Measurements from ENCODE around the gene STS.
"Not testable (repeated sequence)": the region's sequence is repeated elsewhere in the genome, so short reads cannot be mapped to it uniquely, and the experiment has no call there.

The STS gene

DNA sequence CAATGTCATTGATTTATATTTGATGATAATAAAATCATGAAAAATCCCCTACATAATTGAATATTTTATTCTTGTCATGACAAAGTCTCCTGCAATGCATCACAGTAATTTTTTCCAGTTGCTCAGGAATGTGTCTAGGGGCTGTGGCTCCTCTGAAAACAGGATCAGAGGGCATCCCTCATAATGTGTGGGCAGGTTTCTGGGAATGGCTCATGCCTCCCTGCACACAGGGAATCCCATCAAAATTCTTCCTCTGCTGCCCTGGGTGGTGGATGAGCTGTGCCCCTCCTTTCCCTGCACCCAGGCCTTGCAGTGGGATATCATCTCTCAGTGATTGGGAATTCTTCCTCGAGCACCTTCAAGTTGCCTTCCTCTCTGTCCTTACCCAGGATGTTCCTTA is 20.9 kb downstream of the STS start:
- H3K4me3 ChIP-seq (replicated peaks; ENCODE audit: low read depth, low read length): no peak overlapping the region
- TF ChIP-seq, protein P1, sequence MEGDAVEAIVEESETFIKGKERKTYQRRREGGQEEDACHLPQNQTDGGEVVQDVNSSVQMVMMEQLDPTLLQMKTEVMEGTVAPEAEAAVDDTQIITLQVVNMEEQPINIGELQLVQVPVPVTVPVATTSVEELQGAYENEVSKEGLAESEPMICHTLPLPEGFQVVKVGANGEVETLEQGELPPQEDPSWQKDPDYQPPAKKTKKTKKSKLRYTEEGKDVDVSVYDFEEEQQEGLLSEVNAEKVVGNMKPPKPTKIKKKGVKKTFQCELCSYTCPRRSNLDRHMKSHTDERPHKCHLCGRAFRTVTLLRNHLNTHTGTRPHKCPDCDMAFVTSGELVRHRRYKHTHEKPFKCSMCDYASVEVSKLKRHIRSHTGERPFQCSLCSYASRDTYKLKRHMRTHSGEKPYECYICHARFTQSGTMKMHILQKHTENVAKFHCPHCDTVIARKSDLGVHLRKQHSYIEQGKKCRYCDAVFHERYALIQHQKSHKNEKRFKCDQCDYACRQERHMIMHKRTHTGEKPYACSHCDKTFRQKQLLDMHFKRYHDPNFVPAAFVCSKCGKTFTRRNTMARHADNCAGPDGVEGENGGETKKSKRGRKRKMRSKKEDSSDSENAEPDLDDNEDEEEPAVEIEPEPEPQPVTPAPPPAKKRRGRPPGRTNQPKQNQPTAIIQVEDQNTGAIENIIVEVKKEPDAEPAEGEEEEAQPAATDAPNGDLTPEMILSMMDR (IDR thresholded peaks at IDR 0.05; ENCODE audit: low read depth, low read length, missing control alignments): no peak
- DNase-seq (ENCODE audit: extremely low read depth, low read depth): no peak

DNA sequence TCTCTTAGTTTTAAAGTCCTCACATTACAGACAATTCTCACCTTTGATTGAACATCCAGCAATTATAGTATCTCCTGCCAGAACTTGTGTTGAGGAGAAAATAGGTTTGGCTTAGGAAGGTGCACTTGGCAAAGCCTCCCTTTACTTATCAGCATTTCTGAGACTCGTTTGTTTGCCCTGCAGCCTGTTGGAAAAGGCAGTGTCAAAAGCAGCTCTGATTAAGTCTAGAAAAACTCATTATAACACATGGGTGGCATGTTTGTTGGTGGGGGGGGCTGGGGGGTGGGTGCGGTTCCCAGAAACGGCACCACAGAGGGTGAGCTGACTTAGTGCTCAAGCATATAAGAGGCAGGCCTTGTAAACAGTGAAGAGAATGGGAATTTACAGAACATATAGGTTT is 22.1 kb downstream of the STS start:
- no peak overlapping the region for H3K4me3 ChIP-seq (replicated peaks; ENCODE audit: low read depth, low read length)
- no peak for DNase-seq (ENCODE audit: extremely low read depth, low read depth)
- TF ChIP-seq, protein P1 (IDR thresholded peaks at IDR 0.05; ENCODE audit: low read depth, low read length, missing control alignments): no peak

DNA sequence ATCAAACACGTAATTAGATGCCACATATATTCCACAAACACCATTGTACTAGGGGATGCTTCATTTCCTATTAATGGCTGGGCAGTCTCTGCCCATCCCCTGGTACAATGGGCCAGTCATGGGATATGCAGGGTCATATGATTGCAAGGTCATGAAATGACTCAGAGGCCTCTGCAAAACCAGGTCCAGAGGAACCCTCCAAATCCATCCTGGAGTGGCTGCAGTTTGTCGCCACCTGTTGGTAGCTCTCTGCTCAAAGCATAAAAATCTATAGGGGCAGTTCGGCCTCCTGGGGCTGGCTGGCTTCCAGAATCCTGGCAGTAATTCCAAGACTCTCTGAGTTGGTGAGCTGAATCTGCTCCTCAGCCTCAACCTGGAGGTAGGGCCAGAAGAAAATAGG is 23.4 kb downstream of the STS start:
- DNase-seq (ENCODE audit: extremely low read depth, low read depth): no peak
- no peak overlapping the region for H3K4me3 ChIP-seq (replicated peaks; ENCODE audit: low read depth, low read length)
- TF ChIP-seq, protein P1 (IDR thresholded peaks at IDR 0.05; ENCODE audit: low read depth, low read length, missing control alignments): peak; percentile 33

DNA sequence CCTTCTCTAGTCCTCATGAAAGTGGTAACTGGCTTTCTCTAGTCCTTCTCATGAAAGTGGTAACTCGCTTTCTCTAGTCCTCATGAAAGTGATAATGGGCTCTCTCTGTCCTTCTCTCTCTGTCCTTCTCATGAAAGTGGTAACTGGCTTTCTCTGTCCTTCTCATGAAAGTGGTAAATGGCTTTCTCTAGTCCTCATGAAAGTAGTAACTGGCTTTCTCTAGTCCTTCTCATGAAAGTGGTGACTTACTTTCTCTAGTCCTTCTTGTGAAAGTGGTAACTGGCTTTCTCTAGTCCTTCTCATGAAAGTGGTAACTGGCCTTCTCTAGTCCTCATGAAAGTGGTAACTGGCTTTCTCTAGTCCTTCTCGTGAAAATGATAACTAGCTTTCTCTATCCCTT is 31.3 kb downstream of the STS start:
- H3K4me3 ChIP-seq (replicated peaks; ENCODE audit: low read depth, low read length); DNase-seq (ENCODE audit: extremely low read depth, low read depth): not testable (repeated sequence)

DNA sequence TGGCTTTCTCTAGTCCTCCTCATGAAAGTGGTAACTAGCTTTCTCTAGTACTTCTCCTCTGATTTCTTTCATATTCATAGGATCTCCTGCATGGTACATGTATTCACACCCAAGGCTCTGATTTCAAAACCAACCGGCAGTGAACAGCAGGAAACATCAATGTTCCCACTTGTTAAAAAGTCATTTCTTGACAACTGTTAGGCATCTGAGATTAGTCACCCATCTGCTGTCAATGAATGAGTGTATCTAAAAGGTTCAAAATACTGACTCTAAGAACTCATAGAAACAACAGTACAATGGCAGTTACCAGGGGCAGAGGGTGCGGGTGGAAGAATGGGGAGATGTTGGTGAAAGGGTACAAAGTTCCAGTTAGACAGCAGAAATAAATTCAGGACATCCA is 31.9 kb downstream of the STS start:
- H3K4me3 ChIP-seq (replicated peaks; ENCODE audit: low read depth, low read length): no peak overlapping the region
- TF ChIP-seq, protein P1 (IDR thresholded peaks at IDR 0.05; ENCODE audit: low read depth, low read length, missing control alignments): no peak
- DNase-seq (ENCODE audit: extremely low read depth, low read depth): no peak

DNA sequence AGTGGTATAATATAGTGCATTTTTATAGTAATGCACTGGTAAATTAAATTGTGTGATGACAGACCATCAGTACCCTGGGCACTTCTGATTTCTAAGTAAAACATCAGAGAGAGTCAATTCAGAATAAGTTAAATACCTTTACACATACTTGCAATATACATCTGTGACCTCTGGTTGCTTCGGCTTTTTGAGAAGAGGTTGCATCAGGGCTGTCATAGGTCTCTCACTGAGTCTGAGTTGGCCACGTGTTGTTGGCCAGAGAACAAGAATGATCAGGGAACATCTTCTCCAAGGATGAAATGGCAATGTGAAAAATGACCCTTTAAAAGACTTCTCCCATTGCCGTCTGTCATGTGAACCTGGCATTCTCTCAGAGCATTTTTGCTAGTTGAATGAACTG is 37.3 kb downstream of the STS start:
- DNase-seq (ENCODE audit: extremely low read depth, low read depth): no peak

DNA sequence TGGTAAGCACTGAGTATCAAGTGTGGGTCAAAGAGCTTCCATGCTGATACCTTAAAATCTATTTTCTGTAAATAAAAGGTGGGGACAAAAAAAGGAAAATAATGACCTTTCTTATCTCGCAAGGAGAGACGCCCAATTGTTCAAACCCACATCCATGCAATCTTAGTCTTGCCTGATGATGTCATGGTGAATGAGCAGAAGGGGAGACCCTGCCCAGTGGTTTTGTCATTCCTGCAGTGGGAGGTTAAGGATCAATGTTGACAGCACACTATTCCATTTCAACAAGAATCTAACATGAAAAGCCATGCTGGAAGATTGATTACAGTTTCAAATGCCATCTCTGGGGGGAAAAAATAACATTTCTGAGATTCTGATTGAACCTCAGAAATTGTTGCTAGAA is 41.2 kb downstream of the STS start:
- TF ChIP-seq, protein P1 (IDR thresholded peaks at IDR 0.05; ENCODE audit: low read depth, low read length, missing control alignments): no peak
- no peak for DNase-seq (ENCODE audit: extremely low read depth, low read depth)
- H3K4me3 ChIP-seq (replicated peaks; ENCODE audit: low read depth, low read length): no peak overlapping the region

More for the DNA sequence above, 37.3 kb downstream of the STS start:
- TF ChIP-seq, protein P1 (IDR thresholded peaks at IDR 0.05; ENCODE audit: low read depth, low read length, missing control alignments): no peak
- no peak overlapping the region for H3K4me3 ChIP-seq (replicated peaks; ENCODE audit: low read depth, low read length)
